BJ (cell line): ENCODE measurements around the gene C2CD2L. TPM values are rescaled to one million over a fixed set of nuclear protein-coding genes. Genes with fewer than 3 reads are reported as not detected.
A peak's percentile ranks its signal among the peaks of the same experiment; 100 is the strongest.
"Not testable (repeated sequence)": the region's sequence is repeated elsewhere in the genome, so short reads cannot be mapped to it uniquely, and the experiment has no call there.

Experiments used
- CTCF ChIA-PET: fragments of 350-600 bp; formaldehyde crosslinking; extraction: SDS; loops from one replicate; lab custom pipeline; 2021; ENCODE audit warnings: antibody characterized with exemption, inconsistent platforms; lab: Yijun Ruan, JAX
- POLR2A ChIA-PET: fragments of 300-600 bp; sonication (Branson Sonifier 250); formaldehyde crosslinking; extraction: SDS; loops from one replicate; lab custom pipeline; 2021; ENCODE audit warnings: antibody characterized with exemption; lab: Charles Lee
- DNase-seq: peaks from one replicate; pipeline ENCODE4 v3.0.0-alpha.2; 2011; ENCODE audit warnings: low read depth
- H3K27me3 ChIP-seq: 2 replicates; pipeline ENCODE4 v1.6.0; 2011; ENCODE audit warnings: low read length; ENCODE audit not compliant: control insufficient read depth, insufficient read depth
- H3K36me3 ChIP-seq: 2 replicates; pipeline ENCODE4 v1.5.1; 2011; ENCODE audit warnings: low read length; ENCODE audit not compliant: control insufficient read depth, insufficient read depth
- H3K4me3 ChIP-seq: 2 replicates; pipeline ENCODE4 v1.5.1; 2011; ENCODE audit warnings: low read depth, mild to moderate bottlenecking, control low read depth, low read length
- polyA plus RNA-seq: library from polyadenylated mRNA; depleted of rRNA; stranded (reverse); fragments of >200 nt; gene quantifications from 2 replicates; pipeline ENCODE4 v1.2.3, GENCODE V29; 2011
- TF ChIP-seq, protein P1 (sequence below): IDR thresholded peaks from 2 replicates; pipeline ENCODE4 v1.5.1; 2011; ENCODE audit warnings: low read depth, mild to moderate bottlenecking, control low read depth, inconsistent platforms, low read length, moderate library complexity; ENCODE audit not compliant: insufficient read depth

C2CD2L gene
- polyA plus RNA-seq, 1 experiment, result 5.7 TPM

DNA sequence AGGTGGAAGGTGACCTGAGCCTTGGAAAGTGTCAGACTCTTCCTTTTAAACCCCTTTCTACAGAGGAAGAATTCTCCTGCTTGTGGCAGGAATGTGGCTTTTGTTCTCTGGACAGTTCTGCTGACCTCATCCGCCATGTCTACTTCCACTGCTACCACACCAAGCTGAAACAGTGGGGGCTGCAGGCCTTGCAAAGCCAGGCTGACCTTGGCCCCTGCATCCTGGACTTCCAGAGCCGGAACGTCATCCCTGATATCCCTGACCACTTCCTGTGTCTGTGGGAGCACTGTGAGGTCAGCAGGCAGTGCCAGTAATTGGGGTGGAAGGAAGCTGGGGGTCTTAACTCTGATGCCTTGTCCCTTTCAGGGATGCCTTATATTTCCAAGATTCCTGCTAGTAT, 23.5 kb downstream of the C2CD2L start:
- no peak for DNase-seq
- ChIA-PET POLR2A (no interaction called here), CTCF (interaction anchor here (0.8 kb wide), 1 partner anchor 15 kb away, joined by 3 read pairs; no protein-coding TSS in a partner anchor)
- Histone ChIP-seq H3K4me3 (no peak overlapping the region), H3K36me3 (peaks cover 26% of the 10 kb centered on the region), H3K27me3 (no peaks in the 10 kb centered on the region)
- TF ChIP-seq, protein P1, sequence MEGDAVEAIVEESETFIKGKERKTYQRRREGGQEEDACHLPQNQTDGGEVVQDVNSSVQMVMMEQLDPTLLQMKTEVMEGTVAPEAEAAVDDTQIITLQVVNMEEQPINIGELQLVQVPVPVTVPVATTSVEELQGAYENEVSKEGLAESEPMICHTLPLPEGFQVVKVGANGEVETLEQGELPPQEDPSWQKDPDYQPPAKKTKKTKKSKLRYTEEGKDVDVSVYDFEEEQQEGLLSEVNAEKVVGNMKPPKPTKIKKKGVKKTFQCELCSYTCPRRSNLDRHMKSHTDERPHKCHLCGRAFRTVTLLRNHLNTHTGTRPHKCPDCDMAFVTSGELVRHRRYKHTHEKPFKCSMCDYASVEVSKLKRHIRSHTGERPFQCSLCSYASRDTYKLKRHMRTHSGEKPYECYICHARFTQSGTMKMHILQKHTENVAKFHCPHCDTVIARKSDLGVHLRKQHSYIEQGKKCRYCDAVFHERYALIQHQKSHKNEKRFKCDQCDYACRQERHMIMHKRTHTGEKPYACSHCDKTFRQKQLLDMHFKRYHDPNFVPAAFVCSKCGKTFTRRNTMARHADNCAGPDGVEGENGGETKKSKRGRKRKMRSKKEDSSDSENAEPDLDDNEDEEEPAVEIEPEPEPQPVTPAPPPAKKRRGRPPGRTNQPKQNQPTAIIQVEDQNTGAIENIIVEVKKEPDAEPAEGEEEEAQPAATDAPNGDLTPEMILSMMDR, result no peak

DNA sequence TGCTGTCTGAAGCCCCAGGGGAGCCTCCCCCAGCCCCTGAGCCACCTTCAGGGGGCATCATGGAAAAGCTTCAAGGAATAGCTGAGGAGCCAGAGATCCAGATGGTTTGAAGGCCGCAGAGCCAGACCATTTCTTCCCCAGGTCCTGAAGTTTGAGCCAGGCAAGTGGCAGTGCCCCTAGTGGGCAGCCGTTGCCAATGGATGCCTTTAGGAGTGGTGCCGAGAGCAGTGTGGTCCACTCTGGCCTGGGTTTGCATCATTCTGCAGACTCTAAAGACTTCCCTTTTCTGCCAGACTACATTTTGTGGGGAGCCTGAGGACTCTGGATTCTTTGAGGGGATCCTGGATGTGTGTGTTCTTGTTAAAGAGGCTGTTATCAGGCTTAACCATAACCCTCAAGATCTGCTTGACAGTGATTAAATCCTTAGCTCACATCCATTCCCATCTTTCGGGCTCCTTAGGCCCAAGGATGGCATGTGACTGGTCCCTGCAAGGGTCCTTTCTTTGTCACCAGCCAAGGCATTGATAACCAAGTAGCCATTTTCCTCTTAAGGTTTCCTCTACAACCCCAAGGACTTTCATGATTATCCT, 27.3 kb downstream of the C2CD2L start:
- DNase-seq, result no peak

GRCh38 chr11:119139276-119139675, 32.1 kb downstream of the C2CD2L start:
- H3K4me3 ChIP-seq, H3K36me3 ChIP-seq, POLR2A ChIA-PET, H3K27me3 ChIP-seq, DNase-seq: not testable (repeated sequence)
- CTCF ChIA-PET, result interaction anchor here (1.0 to 1.8 kb wide), 2 partner anchors 12 to 184 kb away, joined by 4 to 6 read pairs; no protein-coding TSS in a partner anchor

More for the DNA sequence above, 27.3 kb downstream of the C2CD2L start:
- ChIA-PET CTCF (interaction anchor here (0.7 to 4.5 kb wide), 7 partner anchors 9 to 70 kb away, joined by 3 to 34 read pairs (median 4); partner anchors contain the start of gene HINFP), POLR2A (no interaction called here)
- no peak overlapping the region for H3K4me3 ChIP-seq
- H3K27me3 ChIP-seq, result no peaks in the 10 kb centered on the region
- TF ChIP-seq, protein P1, result peak; percentile 58
- H3K36me3 ChIP-seq, result peaks cover 26% of the 10 kb centered on the region

DNA sequence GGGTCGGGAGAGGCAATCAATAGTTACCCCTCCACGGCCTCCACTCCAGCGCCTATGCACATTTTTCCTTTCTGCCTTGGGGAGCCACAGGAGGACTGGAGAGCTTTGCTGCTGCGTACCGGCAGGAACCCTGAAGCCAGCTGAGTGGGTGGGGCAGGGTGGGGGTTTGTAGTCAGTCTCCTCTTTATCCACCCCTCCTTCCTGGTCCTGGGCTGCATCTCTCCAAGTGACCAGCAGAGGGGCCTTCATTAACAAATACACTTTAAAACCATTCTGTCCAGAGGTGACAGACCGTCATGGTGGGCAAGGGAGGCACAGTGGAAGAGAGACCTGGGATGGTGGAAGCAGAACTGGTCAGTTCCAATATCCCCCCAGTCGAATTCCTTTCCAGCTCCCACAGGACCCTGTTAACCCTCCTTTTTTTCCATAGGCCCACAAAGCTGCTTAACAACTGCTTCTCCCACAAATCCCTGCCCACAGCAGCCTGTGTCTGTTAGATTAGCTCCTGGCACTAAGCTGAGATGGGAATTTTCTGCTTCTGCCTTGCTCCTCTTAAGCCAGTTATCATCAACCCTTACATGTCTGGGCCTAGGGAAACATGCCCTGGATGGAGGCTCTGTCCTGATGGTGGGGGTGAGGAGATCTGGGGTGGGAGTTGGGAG, 37.8 kb downstream of the C2CD2L start:
- ChIA-PET CTCF (interaction anchor here (0.6 to 5.3 kb wide), 26 partner anchors 10 to 236 kb away, joined by 3 to 34 read pairs (median 4); partner anchors contain the start of genes C2CD2L, CBL, DPAGT1 and USP2), POLR2A (interaction anchor here (0.6 kb wide), 2 partner anchors 23 to 47 kb away, joined by 3 to 7 read pairs; partner anchors contain the start of gene HINFP)
- Histone ChIP-seq H3K27me3 (peaks cover 3% of the 10 kb centered on the region; the same call in 1 of the 2 replicates), H3K36me3 (no peaks in the 10 kb centered on the region), H3K4me3 (no peak overlapping the region)
- peak; percentile 16 for DNase-seq
- TF ChIP-seq, protein P1, result peak; percentile 83

DNA sequence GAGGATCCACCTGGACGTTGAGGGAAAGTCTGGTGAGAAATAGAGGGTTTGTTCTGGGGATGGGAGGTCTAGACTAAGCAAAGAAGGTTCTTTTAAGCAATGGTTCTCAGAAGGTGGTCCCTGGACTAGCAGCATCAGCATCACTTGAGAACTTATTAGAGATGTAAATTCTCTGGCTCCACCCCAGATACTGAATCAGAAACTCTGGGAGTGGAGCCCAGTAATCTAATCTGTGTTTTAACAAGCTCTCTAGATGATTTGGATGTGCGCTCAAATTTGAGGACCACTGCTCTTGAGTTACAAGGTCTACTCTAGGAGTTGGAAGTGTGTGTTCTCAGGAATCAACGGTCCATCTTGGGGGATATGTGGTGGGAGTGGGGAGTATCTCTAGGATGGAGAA, 38.4 kb downstream of the C2CD2L start:
- ChIA-PET POLR2A (interaction anchor here (0.6 kb wide), 1 partner anchor 24 kb away, joined by 3 read pairs; the partner anchor contains the start of gene HINFP), CTCF (interaction anchor here (0.6 to 5.3 kb wide), 27 partner anchors 9 to 234 kb away, joined by 3 to 34 read pairs (median 4); partner anchors contain the start of genes C2CD2L, CBL and DPAGT1)
- TF ChIP-seq, protein P1, result no peak
- Histone ChIP-seq H3K27me3 (peaks cover 9% of the 10 kb centered on the region), H3K4me3 (no peak overlapping the region), H3K36me3 (no peaks in the 10 kb centered on the region)
- no peak for DNase-seq
